A673 (cell line): ENCODE data around the gene TRIM56. TPM values are rescaled to one million over a fixed set of nuclear protein-coding genes. Genes with fewer than 3 reads are reported as not detected.
"Not testable (repeated sequence)": the region's sequence is repeated elsewhere in the genome, so short reads cannot be mapped to it uniquely, and the experiment has no call there.

Experiments
- BruUV-seq: library from RNA; stranded (reverse); fragments of 400-500 nt; replicated peaks from 2 replicates; lab custom pipeline; 2021; lab: Mats Ljungman, UMichigan
- CTCF ChIA-PET: fragments of 300-600 bp; sonication (Branson Sonifier 250); formaldehyde crosslinking; loops from one replicate; lab custom pipeline; 2022; ENCODE audit warnings: antibody characterized with exemption; lab: Charles Lee
- POLR2A ChIA-PET: fragments of 300-600 bp; sonication (Branson Sonifier 250); formaldehyde crosslinking; loops from one replicate; lab custom pipeline; 2022; ENCODE audit warnings: antibody characterized with exemption; ENCODE audit not compliant: low non-redundant PET; lab: Charles Lee
- DNase-seq: peaks from one replicate; pipeline ENCODE4 v3.0.0-alpha.2; 2015; ENCODE audit warnings: low spot score
- H3K27ac ChIP-seq: fragments of 200-600 bp; sonication (generic); 2 replicates; pipeline ENCODE4 v1.5.1; 2016; ENCODE audit warnings: mixed run types, low read depth, mild to moderate bottlenecking, mixed read lengths, antibody characterized with exemption, low read length; ENCODE audit not compliant: poor library complexity, severe bottlenecking
- H3K27me3 ChIP-seq: fragments of 200-600 bp; sonication (generic); replicated peaks from 2 replicates; pipeline ENCODE4 v1.6.1; 2017; ENCODE audit warnings: mixed run types, low read depth, mild to moderate bottlenecking, mixed read lengths, antibody characterized with exemption, low read length; ENCODE audit not compliant: insufficient read depth, poor library complexity
- H3K36me3 ChIP-seq: fragments of 200-600 bp; sonication (generic); 2 replicates; pipeline ENCODE4 v1.6.1; 2016; ENCODE audit warnings: mixed run types, mild to moderate bottlenecking, mixed read lengths, antibody characterized with exemption, low read length; ENCODE audit not compliant: insufficient read depth, poor library complexity, severe bottlenecking
- H3K4me1 ChIP-seq: fragments of 200-600 bp; sonication (generic); 2 replicates; pipeline ENCODE4 v1.6.1; 2017; ENCODE audit warnings: mixed run types, mild to moderate bottlenecking, mixed read lengths, antibody characterized with exemption, low read length; ENCODE audit not compliant: insufficient read depth, poor library complexity, severe bottlenecking
- H3K4me3 ChIP-seq: fragments of 200-600 bp; sonication (generic); 2 replicates; pipeline ENCODE4 v1.5.1; 2016; ENCODE audit warnings: low read depth, mixed run types, mild to moderate bottlenecking, mixed read lengths, low read length; ENCODE audit not compliant: poor library complexity, severe bottlenecking
- H3K9me3 ChIP-seq: fragments of 200-600 bp; sonication (generic); 2 replicates; pipeline ENCODE4 v1.6.1; 2016; ENCODE audit warnings: mixed run types, low read depth, mild to moderate bottlenecking, mixed read lengths, antibody characterized with exemption, low read length; ENCODE audit not compliant: poor library complexity, severe bottlenecking
- CTCF ChIP-seq: fragments of 300-800, 200-600 bp; sonication (generic); conservative IDR thresholded peaks from 2 replicates; pipeline ENCODE4 v1.5.1; 2017; ENCODE audit warnings: low read depth, mild to moderate bottlenecking, antibody characterized with exemption, low read length, moderate library complexity, mixed read lengths
- EZH2 ChIP-seq: fragments of 200-600 bp; sonication (generic); IDR thresholded peaks from 2 replicates; pipeline ENCODE4 v1.6.1; 2017; ENCODE audit warnings: borderline replicate concordance, low read depth, mild to moderate bottlenecking, mixed read lengths, antibody characterized with exemption, low read length; ENCODE audit not compliant: poor library complexity, severe bottlenecking
- intact Hi-C: fragments of 100-400 bp; cut with micrococcal nuclease; formaldehyde crosslinking; loops from one replicate; pipeline ENCODE4 v1.10.0; 2022; ENCODE audit not compliant: unreplicated experiment
- total RNA-seq: library from RNA; stranded (reverse); gene quantifications from 2 replicates; pipeline ENCODE4 v1.2.3, GENCODE V29; 2021

TRIM56 gene
- total RNA-seq, 1 experiment from 2014 or later = 32.3 TPM

- Histone ChIP-seq H3K9me3 (no peaks in the 10 kb centered on the region), H3K4me1 (peaks cover 25% of the 10 kb centered on the region), H3K27ac (no peak overlapping the region), H3K36me3 (no peaks in the 10 kb centered on the region), H3K27me3 (no peaks in the 10 kb centered on the region), H3K4me3 (no peak overlapping the region)
- intact Hi-C loops = no loop called here
- POLR2A ChIA-PET = no interaction called here
- BruUV-seq = no TSS peak
- CTCF ChIA-PET = no interaction called here
- TF ChIP-seq CTCF = no peak
- no peak for TF ChIP-seq EZH2
- DNase-seq = no peak
Observed at GRCh38 chr7:101102026-101102425, 16.7 kb downstream of the TRIM56 start.

- H3K36me3 ChIP-seq, BruUV-seq, H3K9me3 ChIP-seq, DNase-seq, H3K4me3 ChIP-seq, H3K27me3 ChIP-seq, CTCF ChIA-PET, intact Hi-C loops: not testable (repeated sequence)
- H3K27ac ChIP-seq = peak overlapping the region; percentile 16
- H3K4me1 ChIP-seq = peaks cover 30% of the 10 kb centered on the region
- POLR2A ChIA-PET = interaction anchor here (0.7 kb wide), 1 partner anchor 19 kb away, joined by 4 read pairs; no protein-coding TSS in a partner anchor
Observed at GRCh38 chr7:101103701-101104100, 18.4 kb downstream of the TRIM56 start.

- no peaks in the 10 kb centered on the region for H3K9me3 ChIP-seq
- H3K4me1 ChIP-seq = peaks cover 35% of the 10 kb centered on the region
- BruUV-seq = no TSS peak
- ChIA-PET CTCF (interaction anchor here (0.6 kb wide), 1 partner anchor 10 kb away, joined by 5 read pairs; no protein-coding TSS in a partner anchor), POLR2A (no interaction called here)
- H3K4me3 ChIP-seq = no peak overlapping the region
- H3K27ac ChIP-seq = peak overlapping the region; percentile 16
- intact Hi-C loops = no loop called here
- TF ChIP-seq CTCF (no peak), EZH2 (no peak)
- H3K27me3 ChIP-seq = no peaks in the 10 kb centered on the region
- H3K36me3 ChIP-seq = no peaks in the 10 kb centered on the region
- DNase-seq = peak; percentile 45
Observed at GRCh38 chr7:101104193-101104713, 19.0 kb downstream of the TRIM56 start.

GRCh38 chr7:101104799-101105198 is 19.5 kb downstream of the TRIM56 start:
- Histone ChIP-seq H3K9me3 (no peaks in the 10 kb centered on the region), H3K27me3 (no peaks in the 10 kb centered on the region), H3K4me3 (no peak overlapping the region), H3K4me1 (peaks cover 36% of the 10 kb centered on the region), H3K36me3 (no peaks in the 10 kb centered on the region), H3K27ac (no peak overlapping the region)
- ChIA-PET CTCF (interaction anchor here (0.6 kb wide), 1 partner anchor 10 kb away, joined by 5 read pairs; no protein-coding TSS in a partner anchor), POLR2A (interaction anchor here (0.6 kb wide), 2 partner anchors 241 to 300 kb away, joined by 3 to 4 read pairs; no protein-coding TSS in a partner anchor)
- intact Hi-C loops = no loop called here
- no TSS peak for BruUV-seq
- TF ChIP-seq EZH2 (no peak), CTCF (no peak)
- no peak for DNase-seq

- H3K27me3 ChIP-seq, H3K4me3 ChIP-seq, DNase-seq, H3K27ac ChIP-seq, CTCF ChIA-PET, intact Hi-C loops, BruUV-seq, H3K36me3 ChIP-seq, H3K9me3 ChIP-seq: not testable (repeated sequence)
- POLR2A ChIA-PET = interaction anchor here (0.6 kb wide), 2 partner anchors 241 to 300 kb away, joined by 3 to 4 read pairs; no protein-coding TSS in a partner anchor
- peaks cover 32% of the 10 kb centered on the region for H3K4me1 ChIP-seq
Observed at GRCh38 chr7:101105248-101105647, 20.0 kb downstream of the TRIM56 start.
